ENCODE data around the gene SLC38A4. TPM values are rescaled to one million over a fixed set of nuclear protein-coding genes. Genes with fewer than 3 reads are reported as not detected.

The SLC38A4 gene
- total and polyA plus RNA-seq, 9 of the 15 experiments (the other 6 are each of a cell fraction or from before 2014, with no cell fraction given): 0.16 TPM; not detected in 8

DNA sequence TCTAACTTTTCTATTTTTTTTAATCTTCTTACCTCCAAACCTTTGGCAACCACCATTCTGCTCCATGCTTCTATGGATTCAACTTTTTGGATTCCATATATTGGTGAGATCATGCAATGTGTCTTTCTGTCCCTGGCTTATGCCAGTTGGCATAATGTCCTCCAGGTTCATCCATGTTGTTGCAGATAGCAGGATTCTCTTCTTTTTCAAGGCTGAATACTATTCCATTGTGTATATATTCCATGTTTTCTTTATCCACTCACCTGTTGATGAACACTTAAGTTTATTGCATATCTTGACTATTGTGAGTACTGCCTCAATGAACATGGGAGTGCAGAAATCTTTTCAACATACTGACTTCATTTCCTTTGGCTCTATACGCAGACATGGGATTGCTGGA lies 21.2 kb upstream of the SLC38A4 start:
- H3K79me2 ChIP-seq (ENCODE audit: control insufficient read depth, insufficient read depth, low read length): no peaks in the 10 kb centered on the region
- WGBS (ENCODE audit: insufficient coverage, low coverage, missing lambda C conversion rate): 0% methylated on average over 1 of the region's 1 CpG
- in situ Hi-C loops (cut with MboI): no loop called here
- no peaks in the 10 kb centered on the region for H4K20me1 ChIP-seq (replicated peaks; ENCODE audit: control insufficient read depth, insufficient read depth, low read length)
- ChIA-PET CTCF (ENCODE audit: low intra/inter-chr PET ratio) (no interaction called here), POLR2A (no interaction called here)
- no peak overlapping the region for H3K27ac ChIP-seq (ENCODE audit: extremely low read depth, low read depth, low read length)
- H3K9me3 ChIP-seq (replicated peaks; ENCODE audit: control insufficient read depth, insufficient read depth, low read depth, low read length): no peaks in the 10 kb centered on the region
- DNase-seq (ENCODE audit: extremely low read depth in 1 of 4, low spot score in 3 of 4) (no peak), ATAC-seq (no peak), FAIRE-seq (no peak)
- H3K27me3 ChIP-seq (ENCODE audit: control insufficient read depth in 2 of 2, insufficient read depth in 2 of 2, low read length in 2 of 2): no peaks in the 10 kb centered on the region
- peak; percentile 20 for TF ChIP-seq RBM25 (IDR thresholded peaks at IDR 0.05; ENCODE audit: low read depth, low read length, severe bottlenecking)
- TF ChIP-seq NFYB (IDR thresholded peaks at IDR 0.05; ENCODE audit: extremely low read depth, insufficient read length): no peak
- TF ChIP-seq BACH1 (tag; IDR thresholded peaks at IDR 0.05): no peak
- TF ChIP-seq ZNF146 (CRISPR knock-in tag; IDR thresholded peaks at IDR 0.05; ENCODE audit: unreplicated experiment): peak; percentile 57
- no peak for TF ChIP-seq CEBPG (CRISPR knock-in tag; IDR thresholded peaks at IDR 0.05)
- TF ChIP-seq CEBPG (tag; conservative IDR thresholded peaks at IDR 0.05 in 1 of 2, IDR thresholded peaks at IDR 0.05 in 1 of 2): no peak
- no peak for TF ChIP-seq SETDB1 (IDR thresholded peaks at IDR 0.05; ENCODE audit: low read length)
- no peak for TF ChIP-seq TGIF2 (CRISPR knock-in tag; IDR thresholded peaks at IDR 0.05)
- TF ChIP-seq NEUROD1 (IDR thresholded peaks at IDR 0.05; ENCODE audit: borderline replicate concordance, low read depth, low read length, partially characterized antibody): no peak
- no peaks in the 10 kb centered on the region for H3K9me1 ChIP-seq (ENCODE audit: control insufficient read depth, insufficient read depth, low read length)
- H3K4me3 ChIP-seq: no peak overlapping the region
- no peaks in the 10 kb centered on the region for H3K4me1 ChIP-seq (replicated peaks in 1 of 2; ENCODE audit: control insufficient read depth in 2 of 2, insufficient read depth in 2 of 2, low read length in 2 of 2)
- no peak overlapping the region for H3K9ac ChIP-seq (ENCODE audit: insufficient read depth in 1 of 2, low read depth in 2 of 2, low read length in 2 of 2)
- intact Hi-C loops (cut with micrococcal nuclease): no loop called here
- no peak overlapping the region for H2AFZ ChIP-seq (ENCODE audit: low read depth, low read length)
- H3K4me2 ChIP-seq (ENCODE audit: insufficient read depth, low read length): no peak overlapping the region
- H3K36me3 ChIP-seq (ENCODE audit: control insufficient read depth, insufficient read depth, low read length): no peaks in the 10 kb centered on the region
- BruUV-seq (replicated peaks): no TSS peak
